HG03025 (cell line): ENCODE results near the gene TTC39A.
A peak's percentile ranks its signal among the peaks of the same experiment; 100 is the strongest.

Source experiments
- ATAC-seq: cut with Tn5 transposase; IDR thresholded peaks from one replicate; pipeline ENCODE4 v1.9.1; 2021; ENCODE audit warnings: mild to moderate bottlenecking, moderate library complexity; ENCODE audit not compliant: unreplicated experiment, low FRiP score

Gene TTC39A

DNA sequence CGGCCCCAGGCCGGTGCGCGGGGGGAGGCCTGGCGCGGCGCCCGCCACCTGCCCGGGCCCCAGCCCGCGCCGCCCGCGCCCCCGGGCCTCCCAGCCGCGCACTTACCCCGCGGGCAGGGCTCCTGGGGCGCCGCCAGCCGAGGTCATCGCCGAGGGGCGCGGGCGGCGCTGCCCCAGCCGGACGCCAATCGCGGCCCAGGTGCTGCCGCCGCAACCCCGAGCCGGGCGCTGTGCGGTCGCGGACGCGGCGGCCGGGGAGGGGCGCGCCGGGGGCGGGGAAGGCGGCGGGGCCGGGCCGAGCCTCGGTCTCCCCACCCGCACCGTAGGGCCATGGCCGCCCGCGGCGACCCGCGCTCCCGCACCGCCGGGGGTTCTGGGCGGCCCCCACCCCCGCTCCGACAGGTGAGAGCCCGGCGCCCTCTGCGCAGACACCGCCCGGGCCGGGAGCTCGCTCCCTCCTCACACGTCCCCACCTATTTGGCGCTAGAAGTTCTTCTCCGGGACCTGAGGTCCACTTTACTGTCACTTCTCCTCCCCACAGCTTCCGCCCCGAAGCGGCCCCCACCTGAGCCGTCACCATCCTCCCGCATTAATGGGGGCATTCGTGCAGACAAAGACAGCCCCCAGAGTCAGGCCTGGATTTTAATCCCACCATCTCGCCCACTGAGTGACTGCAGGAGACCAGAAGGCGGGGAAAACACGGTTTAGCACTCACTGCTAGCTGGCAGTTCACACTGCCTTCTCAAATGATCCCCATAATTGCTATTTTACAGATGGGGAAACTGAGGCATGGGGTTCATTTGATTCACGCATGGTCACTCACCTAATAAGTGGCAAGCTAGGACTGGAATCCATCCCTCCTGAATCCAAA is at the start of gene TTC39A:
TTC39A (minus strand) TSS at position 232 of the 871 bp plus-strand sequence; CDS start at position 147, 85 bp downstream.
- no peak for ATAC-seq

DNA sequence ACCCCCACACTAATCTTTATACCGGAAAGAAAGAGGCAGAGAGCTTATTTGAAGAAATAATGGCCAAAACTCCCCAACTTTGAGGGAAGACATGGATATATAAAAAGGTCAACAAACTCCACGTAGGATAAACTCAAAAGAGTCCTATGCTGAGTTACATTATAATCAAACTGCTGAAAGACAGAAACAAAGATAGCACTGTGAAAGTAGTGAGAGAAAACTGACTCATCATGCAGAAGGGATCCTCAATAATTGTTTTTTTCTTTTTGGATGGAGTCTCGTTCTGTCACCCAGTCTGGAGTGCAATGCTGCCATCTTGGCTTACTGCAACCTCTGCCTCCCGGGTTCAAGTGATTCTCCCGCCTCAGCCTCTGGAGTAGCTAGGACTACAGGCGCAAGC is 48.5 kb upstream of the TTC39A start:
- ATAC-seq: no peak

DNA sequence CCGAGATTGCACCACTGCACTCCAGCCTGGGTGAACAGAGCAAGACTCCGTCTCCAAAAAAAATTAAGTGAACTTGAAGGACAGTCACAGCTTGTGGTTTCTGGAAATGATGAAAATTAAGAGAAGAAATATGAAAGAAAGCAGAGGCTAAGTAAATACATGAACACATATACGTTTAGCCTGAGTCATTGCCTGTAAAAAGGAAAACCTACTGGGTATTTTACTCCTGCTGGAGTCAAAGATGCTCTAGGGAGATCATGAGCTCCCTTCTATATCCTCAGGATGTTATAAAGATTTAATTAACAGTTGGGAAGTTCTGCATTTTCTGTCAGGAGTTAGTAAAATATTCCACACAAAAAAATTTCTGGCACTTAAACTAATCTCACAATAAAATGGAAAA is 43.5 kb upstream of the TTC39A start:
- ATAC-seq: no peak

- ATAC-seq: no peak
Measured at GRCh38 chr1:51372561-51372960, 42.2 kb upstream of the TTC39A start.

DNA sequence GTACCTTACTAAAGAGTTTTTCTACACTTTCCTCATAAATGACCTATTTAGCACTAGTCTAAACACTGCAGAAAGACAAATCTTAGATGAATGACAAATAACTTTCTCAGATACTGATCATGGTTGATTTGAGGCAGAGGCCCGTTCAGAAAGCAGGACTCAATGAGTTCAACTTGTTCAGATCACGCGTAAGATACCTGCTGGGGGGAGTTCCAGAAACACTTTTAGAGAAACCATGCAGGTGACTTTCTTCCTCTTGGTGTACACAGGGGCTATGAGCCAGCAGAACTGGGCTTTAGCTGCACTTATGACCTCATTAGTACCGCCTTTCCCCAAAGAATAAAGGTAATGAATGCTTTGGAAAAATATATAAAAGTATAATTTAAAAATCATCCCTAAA is 38.8 kb upstream of the TTC39A start:
- ATAC-seq: no peak

DNA sequence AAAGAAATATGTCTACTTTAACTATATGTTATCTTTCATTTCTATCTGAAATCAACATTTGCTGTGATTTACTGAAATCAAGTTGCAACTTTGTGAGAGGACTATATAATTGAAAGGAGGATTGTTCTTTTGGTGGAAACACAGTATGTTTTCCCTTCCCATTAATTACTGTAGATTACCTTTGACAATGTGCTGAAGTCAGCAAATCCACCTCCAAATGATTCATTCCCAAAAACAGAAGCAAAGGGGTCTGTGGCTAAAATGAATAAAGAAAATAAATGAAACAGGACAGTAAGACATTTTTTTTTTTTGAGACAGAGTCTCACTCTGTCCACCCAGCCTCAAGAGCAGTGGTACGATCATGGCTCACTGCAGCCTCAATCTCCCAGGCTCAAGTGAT is 35.4 kb upstream of the TTC39A start:
- ATAC-seq: no peak

- ATAC-seq: no peak
Measured at GRCh38 chr1:51359879-51360278, 29.5 kb upstream of the TTC39A start.

- no peak for ATAC-seq
Measured at GRCh38 chr1:51355382-51355781, 25.0 kb upstream of the TTC39A start.

DNA sequence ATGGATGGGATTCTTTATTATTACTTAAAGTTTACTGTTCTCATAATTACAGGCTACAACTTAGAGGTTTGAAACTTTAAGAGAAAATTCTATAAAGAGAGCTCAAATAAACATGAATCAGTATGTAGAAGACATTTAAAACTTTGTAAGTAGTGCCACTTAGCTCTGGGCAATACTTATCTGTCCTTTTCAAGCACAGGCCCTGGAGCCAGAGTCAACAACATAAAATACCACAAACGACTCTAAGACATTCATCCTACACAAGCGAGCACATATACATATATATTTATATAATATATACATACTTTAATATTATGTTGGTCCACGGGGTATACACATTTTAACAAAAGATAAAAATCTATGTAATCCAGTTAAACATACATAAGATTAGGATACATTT is 24.1 kb upstream of the TTC39A start:
- ATAC-seq: no peak

DNA sequence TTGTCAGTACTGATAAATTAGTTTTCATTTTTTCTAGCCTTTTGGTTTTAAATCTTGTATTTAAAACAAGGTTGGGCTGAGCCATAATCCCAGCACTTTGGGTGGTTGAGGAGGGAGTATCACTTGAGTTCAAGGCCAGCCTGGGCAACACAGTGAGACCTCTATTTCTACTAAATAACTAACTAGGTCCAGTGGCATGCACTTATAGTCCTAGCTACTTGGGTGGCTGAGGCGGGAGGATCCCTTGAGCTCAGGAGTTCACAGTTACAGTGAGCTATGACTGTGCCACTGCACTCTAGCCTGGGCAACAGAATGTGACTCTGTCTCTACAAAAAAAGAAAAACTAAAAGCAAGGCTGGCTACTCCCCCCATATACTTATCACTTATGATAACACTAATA is 21.5 kb upstream of the TTC39A start:
- no peak for ATAC-seq

- no peak for ATAC-seq
Measured at GRCh38 chr1:51349862-51350261, 19.5 kb upstream of the TTC39A start.

DNA sequence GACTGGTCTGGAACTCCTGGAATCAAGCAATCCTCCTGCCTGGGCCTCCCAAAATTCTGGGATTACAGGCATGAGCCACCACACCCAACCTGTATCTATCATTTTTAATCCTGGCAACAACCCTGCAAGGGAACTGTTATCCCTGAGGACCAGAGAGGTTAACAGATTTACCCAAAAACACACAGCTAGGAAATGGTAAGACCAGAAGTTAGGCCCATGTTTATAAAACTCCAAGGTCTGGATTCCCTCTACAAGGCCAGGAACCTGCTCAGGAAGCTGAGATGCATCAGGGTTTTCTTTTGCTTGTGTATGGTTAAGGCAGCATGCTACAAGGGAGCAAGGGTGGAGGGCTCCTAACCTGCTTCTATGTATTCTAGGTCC is 17.8 kb upstream of the TTC39A start:
- ATAC-seq: no peak

DNA sequence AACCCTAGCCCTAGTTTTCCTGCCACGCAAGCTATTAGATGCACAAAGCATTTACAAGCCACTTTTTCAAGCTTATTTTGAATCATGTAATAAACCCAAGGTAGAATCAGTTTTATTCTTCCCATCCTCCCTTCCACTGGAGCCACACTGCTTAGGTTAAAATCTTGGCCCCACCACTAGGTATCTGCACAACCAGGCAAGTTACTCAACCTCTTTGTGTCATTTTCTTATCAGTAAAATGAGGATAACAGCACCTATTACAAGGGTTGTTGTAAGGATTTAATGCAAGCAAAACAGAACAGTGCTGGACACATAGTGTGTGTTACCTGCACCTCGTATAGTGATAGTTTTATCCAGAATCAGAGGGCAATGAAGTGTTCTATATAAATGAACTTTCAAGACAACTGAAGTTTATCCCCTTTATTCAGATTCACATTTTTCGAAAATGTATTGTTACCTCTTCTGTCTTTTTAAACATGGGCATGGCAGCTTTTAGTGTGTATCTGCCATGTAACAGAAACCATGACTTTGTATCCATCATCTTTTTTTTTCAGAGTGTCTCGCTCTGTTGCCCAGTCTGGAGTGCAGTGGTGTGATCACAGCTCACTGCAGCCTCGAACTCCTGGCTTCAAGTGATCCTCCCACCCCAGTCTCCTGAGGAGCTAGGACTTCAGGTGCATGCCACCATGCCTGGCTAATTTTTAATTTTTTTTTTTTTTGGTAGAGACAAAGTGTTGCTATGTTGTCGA is 17.2 kb upstream of the TTC39A start:
- no peak for ATAC-seq

DNA sequence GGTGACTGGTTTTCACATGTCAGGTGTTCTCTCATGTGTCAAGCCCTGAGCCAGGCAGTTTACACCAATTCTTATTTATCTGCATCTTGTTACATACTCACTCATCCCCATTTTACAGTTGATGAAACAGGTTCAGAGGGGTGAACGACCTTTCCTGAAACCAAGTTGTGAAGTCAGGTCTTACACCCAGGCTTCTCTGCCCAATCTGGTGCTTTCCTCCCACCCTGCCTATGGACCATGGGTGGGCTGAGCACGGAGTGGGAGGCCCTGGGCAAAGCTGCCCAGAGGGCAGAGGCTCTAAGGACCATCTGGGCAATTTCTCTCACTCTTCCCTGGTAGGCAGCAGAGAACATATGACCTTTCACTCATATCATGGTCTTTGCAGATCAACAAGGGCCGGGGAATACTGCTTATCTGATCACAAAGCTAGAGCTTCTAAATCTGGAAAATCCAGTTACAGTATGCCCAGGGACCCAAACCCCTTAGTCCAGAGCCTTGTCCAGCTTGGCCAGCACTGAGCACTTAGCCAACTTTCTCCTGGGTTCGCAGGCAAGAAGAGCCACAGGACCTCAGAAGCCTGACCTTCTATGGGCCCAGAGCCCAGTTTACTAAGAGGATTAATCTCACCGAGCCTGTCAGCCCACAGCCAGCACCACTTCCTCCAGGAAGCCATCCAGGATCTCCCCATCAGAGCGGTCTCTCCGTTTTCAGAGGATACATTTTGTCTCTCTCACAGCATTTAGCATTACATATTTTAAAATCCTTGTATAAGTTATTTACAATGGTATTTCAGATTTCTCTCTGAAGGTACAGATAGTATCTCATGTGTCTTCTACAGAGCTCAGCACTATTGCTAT is 16.0 kb upstream of the TTC39A start:
- ATAC-seq: no peak

DNA sequence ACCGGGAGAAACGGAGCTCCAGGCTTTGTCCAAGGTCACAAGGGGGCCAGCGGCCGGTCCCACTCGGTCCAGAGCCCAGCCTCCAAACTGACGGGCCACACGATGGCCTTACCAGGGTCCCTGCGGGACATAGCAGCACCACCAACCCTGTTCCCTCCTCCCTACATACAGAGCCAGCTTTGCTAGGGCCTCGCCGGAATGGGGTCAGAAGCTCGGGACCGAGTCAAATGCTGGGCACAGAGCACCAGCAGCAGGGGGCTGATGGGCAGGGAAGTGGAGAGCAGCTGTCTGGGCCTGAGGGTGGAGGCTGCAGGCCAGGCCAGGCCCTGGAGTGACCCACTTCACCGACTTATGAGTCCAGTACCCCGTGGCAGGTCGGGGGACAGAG is 14.9 kb upstream of the TTC39A start:
- no peak for ATAC-seq

DNA sequence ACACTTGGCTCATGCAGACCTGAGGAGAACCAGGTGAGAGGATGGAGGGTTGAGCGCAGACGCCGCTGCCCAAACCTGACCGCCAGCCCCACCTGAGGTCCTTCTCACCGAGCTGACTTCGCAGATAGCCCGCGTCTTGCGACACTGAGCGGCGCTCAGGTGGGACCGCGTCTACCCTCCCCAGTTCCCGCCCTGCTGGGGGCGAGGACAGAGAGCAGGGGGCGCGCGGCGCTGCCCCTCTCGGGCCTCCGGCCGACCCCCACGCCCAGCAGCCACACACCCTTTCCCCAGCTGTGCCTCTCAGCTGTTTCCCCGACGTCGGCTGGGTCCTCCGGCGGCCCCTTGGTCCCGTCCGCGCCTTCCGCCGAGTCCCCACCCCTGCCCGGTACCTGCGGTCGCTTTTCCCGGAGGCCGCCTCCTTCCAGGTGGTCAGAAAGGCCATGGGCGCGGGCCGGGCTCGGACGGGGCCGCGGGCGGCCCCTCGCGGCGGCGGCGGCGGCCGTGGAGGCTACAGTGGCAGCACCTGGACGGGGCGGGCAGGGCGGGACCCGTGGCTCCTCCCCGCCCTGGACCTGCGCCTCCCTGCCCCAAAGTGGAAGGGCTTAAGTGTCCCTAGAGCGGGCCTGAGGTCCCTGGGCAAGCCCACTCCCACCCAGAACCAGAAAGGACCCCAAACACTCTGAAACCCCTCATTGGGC is 14.4 kb upstream of the TTC39A start:
- no peak for ATAC-seq

- no peak for ATAC-seq
Measured at GRCh38 chr1:51344276-51344601, 13.9 kb upstream of the TTC39A start.

DNA sequence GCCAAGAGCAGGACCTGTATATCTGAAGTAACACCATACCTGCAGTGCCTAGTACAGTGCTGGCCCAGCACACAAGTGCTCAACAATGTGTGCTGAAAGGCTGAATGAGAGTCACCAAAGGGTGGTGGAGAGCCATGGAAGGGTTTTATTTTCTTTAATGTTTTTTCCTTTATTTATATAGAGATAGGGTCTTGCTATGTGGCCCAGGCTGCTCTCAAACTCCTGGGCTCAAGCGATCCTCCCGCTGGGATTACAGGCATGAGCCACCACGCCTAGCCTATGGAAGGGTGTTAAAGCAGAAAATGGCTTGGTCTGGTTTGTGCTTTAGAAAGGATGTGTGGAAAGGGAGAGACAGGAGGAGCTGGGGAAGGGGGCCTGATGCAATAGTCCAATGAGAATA is 13.3 kb upstream of the TTC39A start:
- no peak for ATAC-seq

GRCh38 chr1:51342591-51343206 is 12.3 kb upstream of the TTC39A start:
- no peak for ATAC-seq

DNA sequence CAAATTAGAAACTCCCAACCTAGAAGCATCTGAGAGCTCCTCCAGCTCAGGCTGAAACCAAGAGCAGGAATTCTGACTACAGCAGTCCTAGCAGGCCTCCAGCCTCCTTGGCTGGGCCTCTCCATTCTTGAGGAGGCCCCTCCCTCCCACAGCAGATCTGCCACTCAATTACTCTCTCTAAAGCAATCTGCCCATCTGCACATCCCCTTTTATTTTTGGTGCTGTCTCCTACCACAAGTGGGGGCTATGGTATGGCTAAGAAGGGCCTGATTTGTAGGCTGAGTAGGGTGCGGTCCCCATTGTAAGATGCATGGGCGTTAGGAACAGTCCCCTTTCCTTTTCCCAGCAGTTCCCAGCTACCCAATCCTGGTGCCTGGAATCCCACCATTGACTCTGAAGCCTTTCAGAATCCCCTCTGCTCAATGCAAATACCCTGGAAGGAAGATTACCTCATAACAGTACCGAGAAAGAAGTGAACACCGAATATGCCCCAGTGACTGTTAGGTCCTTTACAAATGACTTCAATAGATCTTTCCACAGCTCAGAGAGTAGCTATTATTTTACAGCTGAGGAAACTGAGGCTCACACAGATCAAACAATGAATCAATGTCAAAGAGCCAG is 11.6 kb upstream of the TTC39A start:
- peak; percentile 50 for ATAC-seq
